ENCODE results near the gene ABCA8.
"Not testable (repeated sequence)": the region's sequence is repeated elsewhere in the genome, so short reads cannot be mapped to it uniquely, and the experiment has no call there.

Gene ABCA8

DNA sequence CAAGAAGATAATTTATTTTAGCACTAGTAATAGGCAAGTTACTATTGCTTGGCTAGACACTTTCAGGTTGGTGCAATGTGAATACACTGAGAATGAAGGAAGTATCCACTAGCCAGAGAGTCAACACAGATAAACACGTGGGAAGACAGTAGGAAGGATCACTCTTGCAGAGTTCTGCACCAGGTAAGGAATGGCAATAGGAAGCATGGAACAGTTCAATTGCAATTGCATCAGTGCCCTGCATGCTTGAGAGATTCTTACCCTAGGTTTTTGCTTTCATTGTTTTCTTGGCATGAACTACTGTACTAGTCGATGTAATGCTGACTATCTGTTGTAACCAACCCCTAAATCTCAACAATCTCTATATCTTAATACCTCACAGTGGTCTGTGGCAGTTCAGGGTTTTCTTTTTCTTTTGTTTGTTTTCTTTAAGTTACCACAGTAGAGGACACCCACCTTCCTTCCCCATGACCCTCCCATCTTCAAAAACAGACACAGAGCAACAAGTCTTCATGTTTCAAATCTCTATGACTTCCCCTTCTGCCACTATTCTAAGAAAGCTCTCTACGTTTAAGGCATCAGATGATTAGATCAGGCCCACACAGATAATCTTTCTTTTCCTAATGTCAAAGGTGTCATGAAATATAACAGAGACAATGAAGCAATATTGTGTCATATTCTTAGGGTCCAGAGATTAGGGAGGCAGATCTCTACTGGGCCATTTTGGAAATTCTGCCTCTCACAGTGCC is 18.1 kb upstream of the ABCA8 start:
- DNase-seq (ENCODE audit: extremely low spot score) = no peak
- ChIA-PET POLR2A (no interaction called here), CTCF (no interaction called here)
- TF ChIP-seq ELF4 (IDR thresholded peaks at IDR 0.05) (no peak), BHLHE40 (IDR thresholded peaks at IDR 0.05; ENCODE audit: borderline replicate concordance) (no peak), SP1 (IDR thresholded peaks at IDR 0.05) (no peak), ZNF384 (IDR thresholded peaks at IDR 0.05) (no peak), CTBP1 (IDR thresholded peaks at IDR 0.05; ENCODE audit: borderline replicate concordance) (no peak)

DNA sequence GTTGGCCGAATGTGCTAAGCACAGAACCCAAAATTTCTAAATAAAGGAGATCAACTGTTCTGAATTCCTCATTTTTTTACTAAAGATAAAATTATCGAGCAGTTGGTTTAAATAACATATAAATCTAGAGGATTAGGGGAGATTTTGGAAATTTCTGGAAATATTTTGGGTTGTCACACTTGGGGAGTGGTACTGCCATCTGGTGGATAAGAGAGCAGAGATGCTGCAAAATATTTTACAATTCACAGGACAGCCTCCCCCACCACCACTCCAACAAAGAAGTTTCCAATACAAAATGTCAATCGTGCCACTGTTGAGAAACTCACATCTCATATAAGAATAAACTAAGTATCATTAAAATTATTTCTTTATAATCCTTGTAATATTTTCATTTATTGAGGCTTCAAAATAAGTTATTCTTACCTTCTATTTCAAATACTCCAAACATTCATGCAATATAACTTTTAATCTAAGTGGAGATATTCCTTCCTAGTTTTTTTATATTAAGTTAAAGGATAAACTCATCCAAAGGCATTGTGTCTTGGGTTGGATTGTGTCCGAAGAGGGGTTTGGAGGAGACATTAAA is 17.0 kb upstream of the ABCA8 start:
- TF ChIP-seq HDGF (IDR thresholded peaks at IDR 0.05; ENCODE audit: borderline replicate concordance) = no peak
- TF ChIP-seq CTBP1 (IDR thresholded peaks at IDR 0.05; ENCODE audit: borderline replicate concordance) = no peak
- TF ChIP-seq, protein P1, sequence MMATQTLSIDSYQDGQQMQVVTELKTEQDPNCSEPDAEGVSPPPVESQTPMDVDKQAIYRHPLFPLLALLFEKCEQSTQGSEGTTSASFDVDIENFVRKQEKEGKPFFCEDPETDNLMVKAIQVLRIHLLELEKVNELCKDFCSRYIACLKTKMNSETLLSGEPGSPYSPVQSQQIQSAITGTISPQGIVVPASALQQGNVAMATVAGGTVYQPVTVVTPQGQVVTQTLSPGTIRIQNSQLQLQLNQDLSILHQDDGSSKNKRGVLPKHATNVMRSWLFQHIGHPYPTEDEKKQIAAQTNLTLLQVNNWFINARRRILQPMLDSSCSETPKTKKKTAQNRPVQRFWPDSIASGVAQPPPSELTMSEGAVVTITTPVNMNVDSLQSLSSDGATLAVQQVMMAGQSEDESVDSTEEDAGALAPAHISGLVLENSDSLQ (IDR thresholded peaks at IDR 0.05) = no peak
- no peak for TF ChIP-seq L3MBTL2 (conservative IDR thresholded peaks at IDR 0.05)
- no peak for TF ChIP-seq FOXM1 (IDR thresholded peaks at IDR 0.05; ENCODE audit: borderline replicate concordance)
- TF ChIP-seq SP1 (IDR thresholded peaks at IDR 0.05) = no peak
- CTCF ChIA-PET = no interaction called here
- DNase-seq (ENCODE audit: extremely low spot score) = peak; percentile 31
- POLR2A ChIA-PET = no interaction called here

DNA sequence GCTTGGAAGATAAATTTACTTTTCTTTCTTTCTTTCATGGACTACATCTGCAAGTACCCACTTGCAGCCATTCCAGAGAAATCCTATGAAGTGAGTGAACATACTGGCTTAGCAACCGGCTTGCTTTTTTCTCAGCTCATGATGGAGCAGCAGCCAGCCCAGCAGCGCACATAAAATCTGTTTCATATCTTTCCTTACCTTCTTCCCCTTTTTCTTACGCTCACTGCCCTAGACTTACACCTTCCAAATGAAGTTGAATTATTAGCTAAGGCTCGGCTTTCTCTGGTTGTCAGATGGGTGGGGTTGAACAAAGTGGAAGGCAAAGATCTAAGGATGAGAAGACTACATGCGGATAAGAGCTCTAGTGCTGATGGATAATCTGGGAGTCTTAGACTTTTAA is 13.9 kb upstream of the ABCA8 start:
- TF ChIP-seq LEF1 (IDR thresholded peaks at IDR 0.05; ENCODE audit: borderline replicate concordance) (no peak), L3MBTL2 (conservative IDR thresholded peaks at IDR 0.05) (no peak), ELF4 (IDR thresholded peaks at IDR 0.05) (no peak), CTBP1 (IDR thresholded peaks at IDR 0.05; ENCODE audit: borderline replicate concordance) (no peak), NFRKB (IDR thresholded peaks at IDR 0.05) (no peak), FOXM1 (IDR thresholded peaks at IDR 0.05; ENCODE audit: borderline replicate concordance) (no peak), TARDBP (IDR thresholded peaks at IDR 0.05) (no peak), SUZ12 (IDR thresholded peaks at IDR 0.05) (no peak), FOXA1 (IDR thresholded peaks at IDR 0.05) (no peak), ZNF384 (IDR thresholded peaks at IDR 0.05) (no peak), SP1 (IDR thresholded peaks at IDR 0.05) (no peak), HDGF (IDR thresholded peaks at IDR 0.05; ENCODE audit: borderline replicate concordance) (no peak), BHLHE40 (IDR thresholded peaks at IDR 0.05; ENCODE audit: borderline replicate concordance) (no peak), ARNT (IDR thresholded peaks at IDR 0.05) (no peak), FOXK2 (IDR thresholded peaks at IDR 0.05) (no peak)
- TF ChIP-seq, protein P1 (IDR thresholded peaks at IDR 0.05) = no peak
- POLR2A ChIA-PET = no interaction called here
- no peak for DNase-seq (ENCODE audit: extremely low spot score)
- CTCF ChIA-PET = interaction anchor here (1.0 kb wide), 1 partner anchor 160 kb away, joined by 3 read pairs; no protein-coding TSS in a partner anchor

DNA sequence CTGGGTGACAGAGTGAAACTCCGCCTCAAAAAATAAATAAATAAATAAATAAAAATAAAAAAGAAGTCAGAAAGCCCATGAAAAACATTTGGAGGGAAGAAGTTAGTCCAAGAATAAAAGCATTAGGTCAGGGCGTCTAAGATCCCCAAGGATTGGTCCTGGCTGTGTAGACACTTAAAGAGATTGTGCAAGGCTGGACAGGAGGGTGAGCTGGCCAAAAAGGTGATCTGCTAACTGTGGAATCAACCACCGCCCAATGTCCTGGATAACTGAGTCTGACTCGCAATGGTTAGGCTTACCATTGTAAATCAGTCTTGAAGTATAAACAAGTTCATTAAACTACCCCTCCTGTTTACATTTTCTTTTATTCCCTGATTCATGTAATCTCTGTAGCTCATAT is 8.8 kb upstream of the ABCA8 start:
- CTCF ChIA-PET = no interaction called here
- TF ChIP-seq BHLHE40 (IDR thresholded peaks at IDR 0.05; ENCODE audit: borderline replicate concordance) (no peak), ARNT (IDR thresholded peaks at IDR 0.05) (no peak)
- DNase-seq (ENCODE audit: extremely low spot score) = no peak
- POLR2A ChIA-PET = no interaction called here

DNA sequence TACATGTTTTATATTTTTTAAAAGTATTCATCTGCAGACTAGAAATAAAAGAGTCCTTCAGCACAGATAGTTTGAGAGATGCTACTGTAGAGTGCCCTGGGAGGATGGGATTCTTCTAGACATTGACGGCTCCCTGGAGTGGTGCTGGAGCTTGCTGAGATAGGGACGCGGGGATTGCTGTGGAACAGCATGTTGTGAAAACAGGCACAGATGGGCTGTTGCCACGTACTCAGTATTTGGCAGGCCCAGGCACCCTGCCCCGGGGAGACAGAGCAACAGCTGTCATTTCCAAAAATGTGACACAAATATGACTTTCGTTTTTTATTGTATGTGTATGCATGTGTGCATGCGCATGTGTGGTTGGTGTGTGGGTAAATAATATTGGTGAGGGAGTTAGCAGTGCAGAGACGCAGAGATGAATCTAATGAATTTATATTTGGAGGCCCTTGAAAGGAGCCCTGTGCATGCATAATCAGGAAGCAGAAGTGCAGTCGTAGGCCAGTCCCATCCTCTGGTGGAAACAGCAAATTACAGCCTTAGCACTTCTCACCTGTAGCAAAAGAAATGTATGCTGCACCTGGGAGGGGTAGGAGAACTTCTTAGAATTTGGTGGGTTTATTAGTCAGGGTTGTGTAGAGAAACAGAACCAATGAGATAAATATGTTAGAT is 6.2 kb upstream of the ABCA8 start:
- ChIA-PET POLR2A (no interaction called here), CTCF (no interaction called here)
- no peak for DNase-seq (ENCODE audit: extremely low spot score)
- TF ChIP-seq LEF1 (IDR thresholded peaks at IDR 0.05; ENCODE audit: borderline replicate concordance) (no peak), FOXM1 (IDR thresholded peaks at IDR 0.05; ENCODE audit: borderline replicate concordance) (no peak), ARNT (IDR thresholded peaks at IDR 0.05) (no peak), CTBP1 (IDR thresholded peaks at IDR 0.05; ENCODE audit: borderline replicate concordance) (no peak), ZNF384 (IDR thresholded peaks at IDR 0.05) (no peak), NFRKB (IDR thresholded peaks at IDR 0.05) (no peak), SUZ12 (IDR thresholded peaks at IDR 0.05) (no peak), HDGF (IDR thresholded peaks at IDR 0.05; ENCODE audit: borderline replicate concordance) (no peak), ELF4 (IDR thresholded peaks at IDR 0.05) (no peak), BHLHE40 (IDR thresholded peaks at IDR 0.05; ENCODE audit: borderline replicate concordance) (no peak), SP1 (IDR thresholded peaks at IDR 0.05) (no peak), FOXK2 (IDR thresholded peaks at IDR 0.05) (no peak), FOXA1 (IDR thresholded peaks at IDR 0.05) (no peak)
- TF ChIP-seq, protein P1 (IDR thresholded peaks at IDR 0.05) = no peak

DNA sequence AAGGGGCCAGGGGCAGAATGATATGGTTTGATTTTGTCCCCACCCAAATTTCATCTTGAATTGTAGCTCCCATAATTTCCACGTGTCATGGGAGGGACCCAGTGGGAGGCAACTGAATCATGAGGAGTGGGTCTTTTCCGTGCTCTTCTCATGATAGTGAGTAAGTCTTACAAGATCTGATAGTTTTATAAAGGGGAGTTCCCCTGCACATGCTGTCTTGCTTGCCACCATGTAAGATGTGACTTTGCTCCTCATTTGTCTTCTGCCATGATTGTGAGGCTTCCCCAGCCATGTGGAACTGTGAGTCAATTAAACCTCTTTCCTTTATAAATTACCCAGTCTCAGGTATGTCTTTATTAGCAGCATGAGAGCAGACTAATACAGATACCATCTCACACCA is 3.9 kb upstream of the ABCA8 start:
- CTCF ChIA-PET, POLR2A ChIA-PET: not testable (repeated sequence)

More for the DNA sequence above, 3.9 kb upstream of the ABCA8 start:
- not testable (repeated sequence) for DNase-seq (ENCODE audit: extremely low spot score)

Data from HEK293T (cell line).